ENCODE data around the gene NRROS. TPM values are rescaled to one million over a fixed set of nuclear protein-coding genes. Genes with fewer than 3 reads are reported as not detected.

NRROS gene
- total and polyA plus RNA-seq, 12 donors: 1.1 to 9.9 (median 7.0) TPM

- Histone ChIP-seq H3K4me1 (replicated peaks in 1 of 2) (no peaks in the 10 kb centered on the region), H3K27me3 (no peaks in the 10 kb centered on the region), H3K4me3 (no peak overlapping the region), H3K27ac (no peak overlapping the region), H3K36me3 (replicated peaks in 1 of 2) (no peaks in the 10 kb centered on the region), H3K9me3 (replicated peaks in 1 of 3) (no peaks in the 10 kb centered on the region)
- DNase-seq: no peak
- intact Hi-C loops (cut with DNase I): loop anchor here in 1 of 2 donors (10.0 kb wide), 1 partner anchor 85 kb away; no protein-coding TSS in a partner anchor
- TF ChIP-seq CTCF (IDR thresholded peaks at IDR 0.05) (no peak), POLR2A (IDR thresholded peaks at IDR 0.05) (no peak)
- WGBS, 4 donors: 57 to 65% (median 61%) methylated on average over 5 of the region's 5 CpGs
Observed at GRCh38 chr3:196599734-196600128, 39.8 kb upstream of the NRROS start.

- H3K27me3 ChIP-seq: no peaks in the 10 kb centered on the region
- 86 to 93% (median 92%) methylated on average over 7 of the region's 7 CpGs for WGBS, 4 donors
- H3K27ac ChIP-seq: no peak overlapping the region
- H3K9me3 ChIP-seq (replicated peaks in 1 of 3): no peaks in the 10 kb centered on the region
- H3K4me3 ChIP-seq: no peak overlapping the region
- no peaks in the 10 kb centered on the region for H3K36me3 ChIP-seq (replicated peaks in 1 of 2)
- intact Hi-C loops (cut with DNase I): loop anchor here in 1 of 2 donors (10.0 kb wide), 1 partner anchor 84 kb away; no protein-coding TSS in a partner anchor
- TF ChIP-seq CTCF (IDR thresholded peaks at IDR 0.05) (no peak), POLR2A (IDR thresholded peaks at IDR 0.05) (no peak)
- no peaks in the 10 kb centered on the region for H3K4me1 ChIP-seq (replicated peaks in 1 of 2)
- no peak for DNase-seq
Observed at GRCh38 chr3:196600359-196600758, 39.1 kb upstream of the NRROS start.

- WGBS, 4 donors: 85 to 93% (median 91%) methylated on average over 6 of the region's 6 CpGs
- no peaks in the 10 kb centered on the region for H3K36me3 ChIP-seq (replicated peaks in 1 of 2)
- no peak overlapping the region for H3K4me3 ChIP-seq
- intact Hi-C loops (cut with DNase I): loop anchor here in 1 of 2 donors (10.0 kb wide), 1 partner anchor 82 kb away; no protein-coding TSS in a partner anchor
- no peaks in the 10 kb centered on the region for H3K9me3 ChIP-seq (replicated peaks in 1 of 3)
- TF ChIP-seq POLR2A (IDR thresholded peaks at IDR 0.05): no peak
- TF ChIP-seq CTCF (IDR thresholded peaks at IDR 0.05): no peak
- no peaks in the 10 kb centered on the region for H3K4me1 ChIP-seq (replicated peaks in 1 of 2)
- no peak overlapping the region for H3K27ac ChIP-seq
- H3K27me3 ChIP-seq: no peaks in the 10 kb centered on the region
- no peak for DNase-seq
Observed at GRCh38 chr3:196602673-196603072, 36.8 kb upstream of the NRROS start.

- peak in 1 of 7 donors; percentile 11 for DNase-seq
- H3K27ac ChIP-seq: no peak overlapping the region
- 34 to 44% (median 38%) methylated on average over 7 of the region's 7 CpGs for WGBS, 4 donors
- no peaks in the 10 kb centered on the region for H3K27me3 ChIP-seq
- no peaks in the 10 kb centered on the region for H3K36me3 ChIP-seq (replicated peaks in 1 of 2)
- peaks cover 0 to 4% (median 0%) of the 10 kb centered on the region in 3 donors for H3K9me3 ChIP-seq (replicated peaks in 1 of 3)
- H3K4me3 ChIP-seq: no peak overlapping the region
- no peak for TF ChIP-seq POLR2A (IDR thresholded peaks at IDR 0.05)
- TF ChIP-seq CTCF (IDR thresholded peaks at IDR 0.05): no peak
- intact Hi-C loops (cut with DNase I): loop anchor here in 1 of 2 donors (10.0 kb wide), 1 partner anchor 81 kb away; no protein-coding TSS in a partner anchor
- H3K4me1 ChIP-seq (replicated peaks in 1 of 2): no peaks in the 10 kb centered on the region
Observed at GRCh38 chr3:196603683-196604082, 35.8 kb upstream of the NRROS start.

All from adrenal gland (tissue), 12 donors.